Neural cell (in vitro differentiated cells): ENCODE data around the gene C14orf132. TPM values are rescaled to one million over a fixed set of nuclear protein-coding genes. Genes with fewer than 3 reads are reported as not detected.

Experiments used
- H2AFZ ChIP-seq: fragments of 200-600, 300-800 bp; sonication (generic), shearing (Covaris generic); 2 replicates; pipeline ENCODE4 v1.6.0; 2014; ENCODE audit warnings: low read depth, mild to moderate bottlenecking, antibody characterized with exemption, low read length, moderate library complexity
- H3F3A ChIP-seq: fragments of 200-600 bp; shearing (Covaris generic); 2 replicates; pipeline ENCODE4 v1.6.1; 2016; ENCODE audit warnings: mild to moderate bottlenecking, moderate library complexity, mixed read lengths, antibody characterized with exemption, low read length; ENCODE audit not compliant: insufficient read depth, poor library complexity, severe bottlenecking
- H3K27ac ChIP-seq: fragments of 200-600, 300-800 bp; sonication (generic), shearing (Covaris generic); 2 replicates; pipeline ENCODE4 v1.5.1; 2014; ENCODE audit warnings: mild to moderate bottlenecking, low read length, moderate library complexity
- H3K27me3 ChIP-seq: fragments of 300-800, 200-600 bp; sonication (generic), shearing (Covaris generic); 2 replicates; pipeline ENCODE4 v1.6.0; 2014; ENCODE audit warnings: mild to moderate bottlenecking, low read depth, low read length, moderate library complexity; ENCODE audit not compliant: insufficient read depth
- H3K36me3 ChIP-seq: fragments of 300-800, 200-600 bp; sonication (generic), shearing (Covaris generic); 2 replicates; pipeline ENCODE4 v1.5.1; 2014; ENCODE audit warnings: mild to moderate bottlenecking, antibody characterized with exemption, low read length, moderate library complexity; ENCODE audit not compliant: insufficient read depth
- H3K4me2 ChIP-seq: fragments of 300-800, 200-600 bp; sonication (generic), shearing (Covaris generic); 2 replicates; pipeline ENCODE4 v1.6.0; 2014; ENCODE audit warnings: mild to moderate bottlenecking, low read length
- H3K4me3 ChIP-seq: fragments of 300-800, 200-600 bp; sonication (generic), shearing (Covaris generic); 2 replicates; pipeline ENCODE4 v1.5.1; 2014; ENCODE audit warnings: mild to moderate bottlenecking, low read length, moderate library complexity
- H3K79me2 ChIP-seq: fragments of 200-600 bp; shearing (Covaris generic); replicated peaks from 2 replicates; pipeline ENCODE4 v1.6.0; 2014; ENCODE audit warnings: mild to moderate bottlenecking, low read length, moderate library complexity; ENCODE audit not compliant: insufficient read depth
- H3K9ac ChIP-seq: fragments of 300-800, 200-600 bp; sonication (generic), shearing (Covaris generic); 2 replicates; pipeline ENCODE4 v1.6.1; 2016; ENCODE audit warnings: mild to moderate bottlenecking, low read length, mixed read lengths
- H3K9me2 ChIP-seq: fragments of 200-600 bp; shearing (Covaris generic); 2 replicates; pipeline ENCODE4 v1.6.1; 2016; ENCODE audit warnings: mild to moderate bottlenecking, low read length, mixed read lengths; ENCODE audit not compliant: insufficient read depth
- H3K9me3 ChIP-seq: fragments of 200-600, 300-800 bp; sonication (generic), shearing (Covaris generic); 2 replicates; pipeline ENCODE4 v1.6.1; 2016; ENCODE audit warnings: mild to moderate bottlenecking, mixed run types, low read length, moderate library complexity, mixed read lengths
- H4K20me1 ChIP-seq: fragments of 200-600 bp; shearing (Covaris generic); 2 replicates; pipeline ENCODE4 v1.6.1; 2016; ENCODE audit warnings: mild to moderate bottlenecking, mixed run types; ENCODE audit not compliant: insufficient read depth
- EP300 ChIP-seq: fragments of 450-650 bp; conservative IDR thresholded peaks from 2 replicates; pipeline ENCODE4 v1.6.1; 2014; ENCODE audit warnings: antibody characterized with exemption, mild to moderate bottlenecking, moderate library complexity; ENCODE audit not compliant: poor library complexity, severe bottlenecking
- EZH2 ChIP-seq: fragments of 200-600, 300-800 bp; shearing (Covaris generic), sonication (generic); IDR thresholded peaks from 2 replicates; pipeline ENCODE4 v1.6.1; 2014; ENCODE audit warnings: antibody characterized with exemption, low read length, borderline replicate concordance, mild to moderate bottlenecking; ENCODE audit not compliant: insufficient read depth, poor library complexity, severe bottlenecking
- MXI1 ChIP-seq: fragments of 450-650 bp; conservative IDR thresholded peaks from 2 replicates; pipeline ENCODE4 v1.6.1; 2014; ENCODE audit warnings: antibody characterized with exemption, mild to moderate bottlenecking; ENCODE audit not compliant: poor library complexity, severe bottlenecking
- POLR2AphosphoS5 ChIP-seq: IDR thresholded peaks from 2 replicates; pipeline ENCODE4 v1.6.1; 2012
- RAD21 ChIP-seq: fragments of 450-650 bp; conservative IDR thresholded peaks from 2 replicates; pipeline ENCODE4 v1.6.1; 2014; ENCODE audit warnings: antibody characterized with exemption, mild to moderate bottlenecking, moderate library complexity
- SMC3 ChIP-seq: fragments of 450-650 bp; conservative IDR thresholded peaks from 2 replicates; pipeline ENCODE4 v1.6.1; 2014; ENCODE audit warnings: antibody characterized with exemption, mild to moderate bottlenecking, moderate library complexity; ENCODE audit not compliant: poor library complexity
- TAF1 ChIP-seq: IDR thresholded peaks from 2 replicates; pipeline ENCODE4 v1.6.1; 2012; ENCODE audit warnings: low read depth
- polyA plus RNA-seq: library from polyadenylated mRNA; depleted of rRNA; stranded (reverse); fragments of >200 nt; gene quantifications from 2 replicates; pipeline ENCODE4 v1.2.3, GENCODE V29; 2014
- TF ChIP-seq, protein P1 (sequence below): IDR thresholded peaks from 2 replicates; pipeline ENCODE4 v1.6.1; 2012; ENCODE audit warnings: borderline replicate concordance
- TF ChIP-seq, protein P2 (sequence below): fragments of 450-650 bp; IDR thresholded peaks from 2 replicates; pipeline ENCODE4 v1.5.1; 2014; ENCODE audit warnings: antibody characterized with exemption, mild to moderate bottlenecking, moderate library complexity; ENCODE audit not compliant: poor library complexity, severe bottlenecking

C14orf132 gene
- polyA plus RNA-seq, 1 donor from 2014 or later: 50.1 TPM

GRCh38 chr14:96051642-96052540 lies 12.7 kb downstream of the C14orf132 start:
- TF ChIP-seq TAF1 (no peak), MXI1 (no peak), POLR2AphosphoS5 (no peak), EZH2 (no peak), EP300 (no peak), RAD21 (no peak), SMC3 (no peak)
- TF ChIP-seq, protein P1, sequence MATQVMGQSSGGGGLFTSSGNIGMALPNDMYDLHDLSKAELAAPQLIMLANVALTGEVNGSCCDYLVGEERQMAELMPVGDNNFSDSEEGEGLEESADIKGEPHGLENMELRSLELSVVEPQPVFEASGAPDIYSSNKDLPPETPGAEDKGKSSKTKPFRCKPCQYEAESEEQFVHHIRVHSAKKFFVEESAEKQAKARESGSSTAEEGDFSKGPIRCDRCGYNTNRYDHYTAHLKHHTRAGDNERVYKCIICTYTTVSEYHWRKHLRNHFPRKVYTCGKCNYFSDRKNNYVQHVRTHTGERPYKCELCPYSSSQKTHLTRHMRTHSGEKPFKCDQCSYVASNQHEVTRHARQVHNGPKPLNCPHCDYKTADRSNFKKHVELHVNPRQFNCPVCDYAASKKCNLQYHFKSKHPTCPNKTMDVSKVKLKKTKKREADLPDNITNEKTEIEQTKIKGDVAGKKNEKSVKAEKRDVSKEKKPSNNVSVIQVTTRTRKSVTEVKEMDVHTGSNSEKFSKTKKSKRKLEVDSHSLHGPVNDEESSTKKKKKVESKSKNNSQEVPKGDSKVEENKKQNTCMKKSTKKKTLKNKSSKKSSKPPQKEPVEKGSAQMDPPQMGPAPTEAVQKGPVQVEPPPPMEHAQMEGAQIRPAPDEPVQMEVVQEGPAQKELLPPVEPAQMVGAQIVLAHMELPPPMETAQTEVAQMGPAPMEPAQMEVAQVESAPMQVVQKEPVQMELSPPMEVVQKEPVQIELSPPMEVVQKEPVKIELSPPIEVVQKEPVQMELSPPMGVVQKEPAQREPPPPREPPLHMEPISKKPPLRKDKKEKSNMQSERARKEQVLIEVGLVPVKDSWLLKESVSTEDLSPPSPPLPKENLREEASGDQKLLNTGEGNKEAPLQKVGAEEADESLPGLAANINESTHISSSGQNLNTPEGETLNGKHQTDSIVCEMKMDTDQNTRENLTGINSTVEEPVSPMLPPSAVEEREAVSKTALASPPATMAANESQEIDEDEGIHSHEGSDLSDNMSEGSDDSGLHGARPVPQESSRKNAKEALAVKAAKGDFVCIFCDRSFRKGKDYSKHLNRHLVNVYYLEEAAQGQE: no peak
- TF ChIP-seq, protein P2, sequence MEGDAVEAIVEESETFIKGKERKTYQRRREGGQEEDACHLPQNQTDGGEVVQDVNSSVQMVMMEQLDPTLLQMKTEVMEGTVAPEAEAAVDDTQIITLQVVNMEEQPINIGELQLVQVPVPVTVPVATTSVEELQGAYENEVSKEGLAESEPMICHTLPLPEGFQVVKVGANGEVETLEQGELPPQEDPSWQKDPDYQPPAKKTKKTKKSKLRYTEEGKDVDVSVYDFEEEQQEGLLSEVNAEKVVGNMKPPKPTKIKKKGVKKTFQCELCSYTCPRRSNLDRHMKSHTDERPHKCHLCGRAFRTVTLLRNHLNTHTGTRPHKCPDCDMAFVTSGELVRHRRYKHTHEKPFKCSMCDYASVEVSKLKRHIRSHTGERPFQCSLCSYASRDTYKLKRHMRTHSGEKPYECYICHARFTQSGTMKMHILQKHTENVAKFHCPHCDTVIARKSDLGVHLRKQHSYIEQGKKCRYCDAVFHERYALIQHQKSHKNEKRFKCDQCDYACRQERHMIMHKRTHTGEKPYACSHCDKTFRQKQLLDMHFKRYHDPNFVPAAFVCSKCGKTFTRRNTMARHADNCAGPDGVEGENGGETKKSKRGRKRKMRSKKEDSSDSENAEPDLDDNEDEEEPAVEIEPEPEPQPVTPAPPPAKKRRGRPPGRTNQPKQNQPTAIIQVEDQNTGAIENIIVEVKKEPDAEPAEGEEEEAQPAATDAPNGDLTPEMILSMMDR: no peak
- no peak overlapping the region for H3K27ac ChIP-seq
- H3K9me3 ChIP-seq: no peaks in the 10 kb centered on the region
- no peaks in the 10 kb centered on the region for H3K9me2 ChIP-seq
- H3K9ac ChIP-seq: no peak overlapping the region
- H3K36me3 ChIP-seq: no peaks in the 10 kb centered on the region
- no peak overlapping the region for H2AFZ ChIP-seq
- H3F3A ChIP-seq: no peaks in the 10 kb centered on the region
- no peak overlapping the region for H3K4me3 ChIP-seq
- H3K4me2 ChIP-seq: no peak overlapping the region
- H3K27me3 ChIP-seq: no peaks in the 10 kb centered on the region
- no peaks in the 10 kb centered on the region for H4K20me1 ChIP-seq
- peaks cover 28% of the 10 kb centered on the region for H3K79me2 ChIP-seq

DNA sequence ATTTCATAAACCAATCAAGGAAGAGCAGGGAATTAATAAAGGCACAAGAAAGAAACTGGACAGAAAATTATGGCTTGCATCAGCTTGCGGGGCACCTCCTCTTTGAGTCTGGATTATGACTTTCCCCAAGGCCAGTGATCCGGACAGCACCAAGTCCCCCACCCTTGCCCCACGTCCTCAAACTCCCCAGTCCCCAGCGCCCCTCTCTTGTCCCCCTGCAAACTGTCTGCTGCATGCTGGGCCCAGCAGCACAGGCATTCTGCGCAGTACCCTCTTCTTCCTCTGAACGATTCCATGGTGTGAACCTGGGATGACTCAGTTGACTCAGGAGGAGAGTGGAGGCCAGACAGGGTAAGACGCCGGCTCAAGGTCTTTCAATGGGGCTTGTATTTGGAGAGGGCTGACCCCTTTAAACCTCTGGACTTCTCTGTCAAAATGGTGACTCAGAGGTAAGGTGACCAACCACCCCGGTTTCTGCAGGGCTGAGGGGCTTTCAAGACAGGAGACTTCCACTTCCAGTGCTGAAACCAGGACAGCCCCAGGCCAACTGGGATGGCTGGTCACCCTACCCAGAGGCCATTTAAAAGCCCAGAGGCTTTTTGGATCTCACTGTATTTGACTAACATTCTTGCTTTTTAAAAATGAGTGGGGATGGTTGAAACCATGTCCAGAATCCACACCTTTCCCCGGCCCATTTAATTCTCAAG lies 13.5 kb downstream of the C14orf132 start:
- no peak overlapping the region for H3K4me3 ChIP-seq
- peaks cover 28% of the 10 kb centered on the region for H3K79me2 ChIP-seq
- no peak overlapping the region for H3K27ac ChIP-seq
- H3K4me2 ChIP-seq: no peak overlapping the region
- no peaks in the 10 kb centered on the region for H3K27me3 ChIP-seq
- H3K9me3 ChIP-seq: no peaks in the 10 kb centered on the region
- H2AFZ ChIP-seq: no peak overlapping the region
- H3K9ac ChIP-seq: no peak overlapping the region
- TF ChIP-seq RAD21 (no peak), EP300 (no peak), SMC3 (no peak), MXI1 (no peak), EZH2 (no peak), TAF1 (no peak), POLR2AphosphoS5 (no peak)
- TF ChIP-seq, protein P1: no peak
- TF ChIP-seq, protein P2: no peak
- H3K9me2 ChIP-seq: no peaks in the 10 kb centered on the region
- no peaks in the 10 kb centered on the region for H3F3A ChIP-seq
- no peaks in the 10 kb centered on the region for H3K36me3 ChIP-seq
- H4K20me1 ChIP-seq: no peaks in the 10 kb centered on the region
